Measurements from ENCODE around the gene FBXW8. TPM values are rescaled to one million over a fixed set of nuclear protein-coding genes. Genes with fewer than 3 reads are reported as not detected.

Gene FBXW8
- total RNA-seq, 3 donors from 2014 or later (not counting 1 experiment from before 2014, with no cell fraction given) = 11.5 to 16.0 (median 13.5) TPM

DNA sequence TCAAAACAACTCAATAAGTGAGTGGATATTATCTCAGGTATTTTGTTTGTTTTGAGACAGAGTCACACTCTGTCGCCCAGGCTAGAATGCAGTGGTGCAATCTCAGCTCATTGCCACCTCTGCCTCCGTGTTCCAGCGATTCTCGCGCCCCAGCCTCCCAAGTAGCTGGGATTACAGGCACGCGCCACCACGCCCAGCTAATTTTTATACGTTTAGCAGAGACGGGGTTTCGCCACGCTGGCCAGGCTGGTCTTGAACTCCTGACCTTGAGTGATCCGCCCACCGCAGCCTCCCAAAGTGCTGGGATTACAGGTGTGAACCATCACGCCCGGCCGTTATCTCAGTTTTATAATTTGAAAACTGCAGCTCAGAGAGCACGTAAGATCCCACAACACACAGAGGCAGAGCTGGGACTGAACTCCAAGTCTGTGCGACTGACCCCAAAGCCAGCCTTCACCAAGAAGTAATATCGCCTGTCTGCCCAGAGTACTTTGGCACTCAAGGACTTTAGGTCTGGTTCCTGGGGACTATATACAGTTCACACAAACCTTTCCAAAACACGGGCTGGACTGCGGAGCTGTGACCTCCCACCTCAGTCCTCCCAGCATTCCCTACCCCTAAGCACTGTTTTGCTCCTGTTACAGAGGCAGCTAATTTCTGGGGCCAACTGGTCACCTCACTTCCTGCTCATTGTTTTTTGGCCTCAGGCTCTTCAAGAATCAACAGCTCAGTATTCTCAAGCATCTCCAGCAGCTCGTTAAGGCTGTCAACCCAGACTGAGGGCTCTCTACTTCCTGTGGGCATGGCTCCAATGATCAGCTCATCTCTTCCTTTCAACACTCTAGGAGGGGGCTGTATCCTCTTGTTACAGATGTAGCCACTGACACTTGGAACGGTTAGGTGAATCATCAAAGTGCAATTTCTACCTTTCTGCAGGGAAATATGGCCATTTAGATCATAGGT, 165.9 kb downstream of the FBXW8 start:
- H3K9me3 ChIP-seq (ENCODE audit: control insufficient read depth, insufficient read depth, low read length) = no peaks in the 10 kb centered on the region
- H3K27me3 ChIP-seq (ENCODE audit: control insufficient read depth, insufficient read depth, low read length) = no peaks in the 10 kb centered on the region
- no peak overlapping the region for H3K4me3 ChIP-seq (ENCODE audit: low read length)
- no peaks in the 10 kb centered on the region for H3K36me3 Mint-ChIP-seq
- DNase-seq = no peak
- H3K4me1 Mint-ChIP-seq = peaks cover 20 to 28% of the 10 kb centered on the region in 2 donors
- H3K27me3 Mint-ChIP-seq (ENCODE audit: low read depth in 2 of 2) = no peaks in the 10 kb centered on the region
- no peaks in the 10 kb centered on the region for H3K36me3 ChIP-seq (ENCODE audit: control insufficient read depth, insufficient read depth, low read length)
- H3K27ac ChIP-seq (ENCODE audit: low read length) = no peak overlapping the region
- peak overlapping the region; percentile 60 for H3K4me3 Mint-ChIP-seq
- 86% methylated on average over 24 of the region's 24 CpGs for WGBS (ENCODE audit: insufficient coverage)
- intact Hi-C loops (cut with micrococcal nuclease) = no loop called here
- peaks cover 14% of the 10 kb centered on the region for H3K4me1 ChIP-seq (ENCODE audit: control insufficient read depth, insufficient read depth, low read length)
- TF ChIP-seq, protein P1, sequence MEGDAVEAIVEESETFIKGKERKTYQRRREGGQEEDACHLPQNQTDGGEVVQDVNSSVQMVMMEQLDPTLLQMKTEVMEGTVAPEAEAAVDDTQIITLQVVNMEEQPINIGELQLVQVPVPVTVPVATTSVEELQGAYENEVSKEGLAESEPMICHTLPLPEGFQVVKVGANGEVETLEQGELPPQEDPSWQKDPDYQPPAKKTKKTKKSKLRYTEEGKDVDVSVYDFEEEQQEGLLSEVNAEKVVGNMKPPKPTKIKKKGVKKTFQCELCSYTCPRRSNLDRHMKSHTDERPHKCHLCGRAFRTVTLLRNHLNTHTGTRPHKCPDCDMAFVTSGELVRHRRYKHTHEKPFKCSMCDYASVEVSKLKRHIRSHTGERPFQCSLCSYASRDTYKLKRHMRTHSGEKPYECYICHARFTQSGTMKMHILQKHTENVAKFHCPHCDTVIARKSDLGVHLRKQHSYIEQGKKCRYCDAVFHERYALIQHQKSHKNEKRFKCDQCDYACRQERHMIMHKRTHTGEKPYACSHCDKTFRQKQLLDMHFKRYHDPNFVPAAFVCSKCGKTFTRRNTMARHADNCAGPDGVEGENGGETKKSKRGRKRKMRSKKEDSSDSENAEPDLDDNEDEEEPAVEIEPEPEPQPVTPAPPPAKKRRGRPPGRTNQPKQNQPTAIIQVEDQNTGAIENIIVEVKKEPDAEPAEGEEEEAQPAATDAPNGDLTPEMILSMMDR (IDR thresholded peaks at IDR 0.05) = no peak
- peak overlapping the region; percentile 75 to 79 for H3K27ac Mint-ChIP-seq
- peak; percentile 62 to 81 (median 72) for ATAC-seq
- no peaks in the 10 kb centered on the region for H3K9me3 Mint-ChIP-seq

DNA sequence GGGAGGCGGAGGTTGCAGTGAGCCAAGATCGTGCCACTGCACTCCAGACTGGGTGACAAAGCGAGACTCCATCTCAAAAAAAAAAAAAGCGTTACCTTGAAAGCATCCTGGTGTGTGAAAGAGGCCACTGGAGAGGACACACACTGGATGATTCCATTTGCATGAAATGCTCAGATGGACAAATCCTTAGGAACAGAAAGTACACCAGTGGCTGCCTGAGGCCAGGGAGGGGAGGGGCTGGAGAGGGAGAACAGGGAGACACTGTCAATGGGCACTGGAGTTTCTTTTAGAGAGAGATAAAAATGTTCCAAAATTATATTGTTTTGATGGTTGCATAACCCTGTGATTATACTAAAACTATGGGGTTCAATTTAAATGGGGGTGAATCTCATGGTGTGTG, 168.7 kb downstream of the FBXW8 start:
- Histone ChIP-seq H3K36me3 (ENCODE audit: control insufficient read depth, insufficient read depth, low read length) (no peaks in the 10 kb centered on the region), H3K9me3 (ENCODE audit: control insufficient read depth, insufficient read depth, low read length) (no peaks in the 10 kb centered on the region), H3K4me3 (ENCODE audit: low read length) (no peak overlapping the region), H3K4me1 (ENCODE audit: control insufficient read depth, insufficient read depth, low read length) (peaks cover 9% of the 10 kb centered on the region), H3K27ac (ENCODE audit: low read length) (no peak overlapping the region), H3K27me3 (ENCODE audit: control insufficient read depth, insufficient read depth, low read length) (no peaks in the 10 kb centered on the region)
- no peaks in the 10 kb centered on the region for H3K27me3 Mint-ChIP-seq (ENCODE audit: low read depth in 2 of 2)
- no peak overlapping the region for H3K4me3 Mint-ChIP-seq
- H3K36me3 Mint-ChIP-seq = no peaks in the 10 kb centered on the region
- intact Hi-C loops (cut with micrococcal nuclease) = no loop called here
- TF ChIP-seq, protein P1 (IDR thresholded peaks at IDR 0.05) = no peak
- H3K9me3 Mint-ChIP-seq = no peaks in the 10 kb centered on the region
- no peak for ATAC-seq
- no peak overlapping the region for H3K27ac Mint-ChIP-seq
- H3K4me1 Mint-ChIP-seq = peaks cover 20 to 28% of the 10 kb centered on the region in 2 donors
- WGBS (ENCODE audit: insufficient coverage) = 97% methylated on average over 4 of the region's 4 CpGs
- DNase-seq = no peak

DNA sequence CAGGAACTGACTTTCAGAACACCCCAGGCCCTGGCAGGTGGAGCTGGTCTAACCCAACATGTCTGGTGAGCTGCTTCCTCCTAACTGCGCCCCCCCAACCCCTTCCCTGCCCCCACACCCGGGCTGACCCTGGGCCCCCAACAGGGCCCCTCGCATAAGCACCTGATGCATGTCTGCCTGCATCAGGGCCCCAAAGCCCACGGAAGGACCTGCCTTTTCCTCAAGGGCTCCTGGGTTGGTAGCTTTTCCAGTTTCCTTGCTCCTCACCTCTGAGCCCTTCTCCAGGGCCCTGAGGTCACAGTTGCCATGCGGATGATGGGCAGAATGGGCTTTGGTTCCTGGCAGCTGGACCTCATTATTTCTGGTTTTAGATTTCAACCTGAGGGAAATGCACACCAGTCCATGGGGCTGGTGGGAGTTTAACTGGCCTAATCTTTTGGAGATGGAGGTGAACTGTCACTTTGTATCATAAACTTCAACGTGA, 170.0 kb downstream of the FBXW8 start:
- Histone ChIP-seq H3K36me3 (ENCODE audit: control insufficient read depth, insufficient read depth, low read length) (no peaks in the 10 kb centered on the region), H3K9me3 (ENCODE audit: control insufficient read depth, insufficient read depth, low read length) (no peaks in the 10 kb centered on the region), H3K4me1 (ENCODE audit: control insufficient read depth, insufficient read depth, low read length) (peaks cover 9% of the 10 kb centered on the region), H3K27me3 (ENCODE audit: control insufficient read depth, insufficient read depth, low read length) (no peaks in the 10 kb centered on the region), H3K4me3 (ENCODE audit: low read length) (no peak overlapping the region), H3K27ac (ENCODE audit: low read length) (no peak overlapping the region)
- Mint-ChIP-seq H3K36me3 (no peaks in the 10 kb centered on the region), H3K27ac (no peak overlapping the region), H3K4me3 (no peak overlapping the region), H3K9me3 (no peaks in the 10 kb centered on the region), H3K4me1 (peaks cover 23 to 36% of the 10 kb centered on the region in 2 donors), H3K27me3 (ENCODE audit: low read depth in 2 of 2) (no peaks in the 10 kb centered on the region)
- no peak for DNase-seq
- WGBS (ENCODE audit: insufficient coverage) = 57% methylated on average over 6 of the region's 6 CpGs
- intact Hi-C loops (cut with micrococcal nuclease) = no loop called here
- TF ChIP-seq, protein P1 (IDR thresholded peaks at IDR 0.05) = no peak
- ATAC-seq = no peak

Other genes with a start within 250 kb of the FBXW8 start
- gene SPRING1, start 172.9 kb upstream of the FBXW8 start, total RNA-seq = 10 to 100 TPM; 24.4 to 37.2 (median 30.4) TPM
- 1 to 10 TPM; 4.0 to 6.9 (median 5.3) TPM for gene RNFT2, start 172.6 kb upstream of the FBXW8 start, total RNA-seq
- gene HRK, start 29.5 kb upstream of the FBXW8 start, total RNA-seq = under 1 TPM in 1 of 3 donors, not detected in 2; 0.15 TPM
- 10 to 100 TPM; 21.7 to 30.8 (median 26.2) TPM for gene TESC, start 188.5 kb downstream of the FBXW8 start, total RNA-seq